CD4-positive, alpha-beta T cell (primary cell): ENCODE data around the gene SOD3. TPM values are rescaled to one million over a fixed set of nuclear protein-coding genes. Genes with fewer than 3 reads are reported as not detected.

Experiments
- ATAC-seq: fragments of 200-7000 bp; cut with Tn5 transposase; one replicate; pipeline ENCODE4 v1.10.0; 2022; ENCODE audit warnings: mild to moderate bottlenecking; ENCODE audit not compliant: poor library complexity
- CTCF ChIA-PET: fragments of 350-600 bp; sonication (Branson Sonifier 250); formaldehyde crosslinking; loops from one replicate; lab custom pipeline; 2021; ENCODE audit warnings: antibody characterized with exemption, inconsistent platforms; lab: Charles Lee
- POLR2A ChIA-PET: fragments of 350-600 bp; sonication (Branson Sonifier 250); formaldehyde crosslinking; loops from one replicate; lab custom pipeline; 2021; ENCODE audit warnings: antibody characterized with exemption, inconsistent platforms; lab: Charles Lee
- DNase-seq, 14 experiments: peaks; one replicate each; pipeline ENCODE4 v3.0.0-alpha.2; 2013 to 2020; ENCODE audit warnings: mixed read lengths in 2 of 14
- H3K27ac ChIP-seq, 2 donors: one replicate each; pipeline versions ENCODE4 v1.5.1 to v1.7.0; 2013; ENCODE audit warnings: low read length in 2 of 2, low read depth in 1 of 2, mild to moderate bottlenecking in 1 of 2
- H3K27me3 ChIP-seq, 2 experiments: 1 replicate in 1 of 2; 2 replicates in 1 of 2; pipeline versions ENCODE4 v1.6.1 to v1.7.0; 2013; ENCODE audit warnings: low read length in 2 of 2, control low read depth in 1 of 2, mild to moderate bottlenecking in 1 of 2, moderate library complexity in 1 of 2; ENCODE audit not compliant: insufficient read depth in 2 of 2, control insufficient read depth in 1 of 2
- H3K36me3 ChIP-seq: one replicate; pipeline ENCODE4 v1.6.1; 2013; ENCODE audit warnings: low read length, control low read depth; ENCODE audit not compliant: insufficient read depth
- H3K4me1 ChIP-seq: one replicate; pipeline ENCODE4 v1.6.1; 2013; ENCODE audit warnings: low read length, control low read depth; ENCODE audit not compliant: insufficient read depth
- H3K4me3 ChIP-seq: one replicate; pipeline ENCODE4 v1.5.1; 2013; ENCODE audit warnings: mild to moderate bottlenecking, low read length, moderate library complexity
- H3K9me3 ChIP-seq, 2 experiments: 1 replicate in 1 of 2; 2 replicates in 1 of 2; pipeline versions ENCODE4 v1.6.1 to v1.7.0; 2013; ENCODE audit warnings: low read length in 2 of 2, mild to moderate bottlenecking in 2 of 2, control low read depth in 1 of 2, moderate library complexity in 1 of 2; ENCODE audit not compliant: control insufficient read depth in 1 of 2, insufficient read depth in 1 of 2
- H3K27ac Mint-ChIP-seq: one replicate; pipeline ENCODE4 v1.8.0; 2020; ENCODE audit warnings: mixed read lengths
- H3K27me3 Mint-ChIP-seq: one replicate; pipeline ENCODE4 v1.8.0; 2021; ENCODE audit warnings: mixed read lengths
- H3K36me3 Mint-ChIP-seq: one replicate; pipeline ENCODE4 v1.8.0; 2021; ENCODE audit warnings: low read depth, mixed read lengths
- H3K4me1 Mint-ChIP-seq: one replicate; pipeline ENCODE4 v1.8.0; 2021; ENCODE audit warnings: low read depth, mixed read lengths
- H3K4me3 Mint-ChIP-seq: one replicate; pipeline ENCODE4 v1.8.0; 2020; ENCODE audit warnings: mild to moderate bottlenecking, mixed read lengths
- H3K9me3 Mint-ChIP-seq: one replicate; pipeline ENCODE4 v1.8.0; 2020; ENCODE audit warnings: mixed read lengths
- intact Hi-C, 2 experiments: fragments of 100-400 bp; cut with DNase I in 1 of 2; cut with micrococcal nuclease in 1 of 2; formaldehyde crosslinking; loops; one replicate each; pipeline versions ENCODE4 v1.15.1 to v1.9.0; 2023 to 2025; cut with DNase I, micrococcal nuclease
- total RNA-seq, 174 experiments: library from RNA in 2 of 174; stranded (reverse) in 2 of 174; gene quantifications; one replicate each; pipeline ENCODE4 v1.2.3 and lab custom pipeline; 2021 to 2026
- TF ChIP-seq, protein P1 (sequence below): fragments of 200-600 bp; IDR thresholded peaks from one replicate; pipeline ENCODE4 v1.8.0; 2022; ENCODE audit warnings: antibody characterized with exemption, mild to moderate bottlenecking

SOD3 gene
- total RNA-seq, 2 experiments from 2014 or later: not detected

- H3K27me3 Mint-ChIP-seq: peaks cover 68% of the 10 kb centered on the region
- no peaks in the 10 kb centered on the region for H3K4me1 Mint-ChIP-seq
- no peaks in the 10 kb centered on the region for H3K36me3 ChIP-seq
- H3K9me3 Mint-ChIP-seq: no peaks in the 10 kb centered on the region
- POLR2A ChIA-PET: no interaction called here
- CTCF ChIA-PET: interaction anchor here (0.8 kb wide), 1 partner anchor 15 kb away, joined by 3 read pairs; no protein-coding TSS in a partner anchor
- H3K4me1 ChIP-seq: no peaks in the 10 kb centered on the region
- peaks cover 0 to 14% of the 10 kb centered on the region in 2 experiments for H3K9me3 ChIP-seq
- H3K4me3 ChIP-seq: no peak overlapping the region
- DNase-seq (no peak), ATAC-seq (no peak)
- peaks cover 24 to 39% of the 10 kb centered on the region in 2 experiments for H3K27me3 ChIP-seq
- H3K4me3 Mint-ChIP-seq: no peak overlapping the region
- intact Hi-C loops: no loop called here
- TF ChIP-seq, protein P1, sequence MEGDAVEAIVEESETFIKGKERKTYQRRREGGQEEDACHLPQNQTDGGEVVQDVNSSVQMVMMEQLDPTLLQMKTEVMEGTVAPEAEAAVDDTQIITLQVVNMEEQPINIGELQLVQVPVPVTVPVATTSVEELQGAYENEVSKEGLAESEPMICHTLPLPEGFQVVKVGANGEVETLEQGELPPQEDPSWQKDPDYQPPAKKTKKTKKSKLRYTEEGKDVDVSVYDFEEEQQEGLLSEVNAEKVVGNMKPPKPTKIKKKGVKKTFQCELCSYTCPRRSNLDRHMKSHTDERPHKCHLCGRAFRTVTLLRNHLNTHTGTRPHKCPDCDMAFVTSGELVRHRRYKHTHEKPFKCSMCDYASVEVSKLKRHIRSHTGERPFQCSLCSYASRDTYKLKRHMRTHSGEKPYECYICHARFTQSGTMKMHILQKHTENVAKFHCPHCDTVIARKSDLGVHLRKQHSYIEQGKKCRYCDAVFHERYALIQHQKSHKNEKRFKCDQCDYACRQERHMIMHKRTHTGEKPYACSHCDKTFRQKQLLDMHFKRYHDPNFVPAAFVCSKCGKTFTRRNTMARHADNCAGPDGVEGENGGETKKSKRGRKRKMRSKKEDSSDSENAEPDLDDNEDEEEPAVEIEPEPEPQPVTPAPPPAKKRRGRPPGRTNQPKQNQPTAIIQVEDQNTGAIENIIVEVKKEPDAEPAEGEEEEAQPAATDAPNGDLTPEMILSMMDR: no peak
- no peaks in the 10 kb centered on the region for H3K36me3 Mint-ChIP-seq
- H3K27ac ChIP-seq: no peak overlapping the region
- no peak overlapping the region for H3K27ac Mint-ChIP-seq
Observed at GRCh38 chr4:24799544-24800324, 4.4 kb downstream of the SOD3 start.

DNA sequence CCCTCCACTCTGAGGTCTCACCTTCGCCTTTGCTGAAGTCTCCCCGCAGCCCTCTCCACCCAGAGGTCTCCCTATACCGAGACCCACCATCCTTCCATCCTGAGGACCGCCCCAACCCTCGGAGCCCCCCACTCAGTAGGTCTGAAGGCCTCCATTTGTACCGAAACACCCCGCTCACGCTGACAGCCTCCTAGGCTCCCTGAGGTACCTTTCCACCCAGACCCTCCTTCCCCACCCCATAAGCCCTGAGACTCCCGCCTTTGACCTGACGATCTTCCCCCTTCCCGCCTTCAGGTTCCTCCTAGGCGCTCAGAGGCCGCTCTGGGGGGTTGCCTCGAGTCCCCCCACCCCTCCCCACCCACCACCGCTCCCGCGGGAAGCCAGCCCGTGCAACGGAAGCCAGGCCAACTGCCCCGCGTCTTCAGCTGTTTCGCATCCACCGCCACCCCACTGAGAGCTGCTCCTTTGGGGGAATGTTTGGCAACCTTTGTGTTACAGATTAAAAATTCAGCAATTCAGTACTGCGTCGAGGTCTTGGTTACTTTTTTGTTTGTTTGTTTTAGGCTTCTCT lies 5.0 kb downstream of the SOD3 start:
- POLR2A ChIA-PET: no interaction called here
- no peaks in the 10 kb centered on the region for H3K4me1 ChIP-seq
- DNase-seq (no peak), ATAC-seq (no peak)
- no peaks in the 10 kb centered on the region for H3K36me3 Mint-ChIP-seq
- TF ChIP-seq, protein P1: no peak
- intact Hi-C loops: no loop called here
- peaks cover 61% of the 10 kb centered on the region for H3K27me3 Mint-ChIP-seq
- no peak overlapping the region for H3K27ac ChIP-seq
- no peak overlapping the region for H3K27ac Mint-ChIP-seq
- no peaks in the 10 kb centered on the region for H3K9me3 Mint-ChIP-seq
- CTCF ChIA-PET: no interaction called here
- H3K36me3 ChIP-seq: no peaks in the 10 kb centered on the region
- H3K4me3 Mint-ChIP-seq: no peak overlapping the region
- peaks cover 21 to 39% of the 10 kb centered on the region in 2 experiments for H3K27me3 ChIP-seq
- H3K4me3 ChIP-seq: no peak overlapping the region
- H3K4me1 Mint-ChIP-seq: no peaks in the 10 kb centered on the region
- peaks cover 0 to 8% of the 10 kb centered on the region in 2 experiments for H3K9me3 ChIP-seq

- Histone ChIP-seq H3K4me1 (no peaks in the 10 kb centered on the region), H3K27me3 (peaks cover 19 to 39% of the 10 kb centered on the region in 2 experiments), H3K36me3 (no peaks in the 10 kb centered on the region), H3K9me3 (peaks cover 0 to 7% of the 10 kb centered on the region in 2 experiments), H3K4me3 (no peak overlapping the region), H3K27ac (no peak overlapping the region)
- Mint-ChIP-seq H3K9me3 (no peaks in the 10 kb centered on the region), H3K27ac (no peak overlapping the region), H3K4me1 (no peaks in the 10 kb centered on the region), H3K27me3 (peaks cover 57% of the 10 kb centered on the region), H3K36me3 (no peaks in the 10 kb centered on the region), H3K4me3 (no peak overlapping the region)
- ChIA-PET CTCF (no interaction called here), POLR2A (no interaction called here)
- DNase-seq: no peak
- ATAC-seq: no peak
- intact Hi-C loops: no loop called here
- TF ChIP-seq, protein P1: no peak
Observed at GRCh38 chr4:24801136-24801855, 5.9 kb downstream of the SOD3 start.
